Lower leg skin (tissue), 4 donors: Measurements from ENCODE around the gene AGXT. TPM values are rescaled to one million over a fixed set of nuclear protein-coding genes. Genes with fewer than 3 reads are reported as not detected.

Experiments used
- DNase-seq, 2 donors: peaks; one replicate each; pipeline ENCODE4 v3.0.0-alpha.2; 2019; ENCODE audit warnings: low spot score in 2 of 2
- H3K4me3 ChIP-seq: fragments of 200-600 bp; sonication (generic); 2 replicates; pipeline ENCODE4 v1.5.1; 2017; ENCODE audit warnings: mild to moderate bottlenecking, low read depth; ENCODE audit not compliant: poor library complexity, severe bottlenecking
- CTCF ChIP-seq, 3 donors: fragments of 450-650 bp; IDR thresholded peaks; one replicate each; pipeline ENCODE4 v1.5.1; 2016; ENCODE audit warnings: antibody characterized with exemption in 3 of 3, mild to moderate bottlenecking in 3 of 3, moderate library complexity in 2 of 3
- POLR2A ChIP-seq, 2 donors: fragments of 450-650 bp; IDR thresholded peaks; one replicate each; pipeline ENCODE4 v1.6.1; 2016 to 2017; ENCODE audit warnings: antibody characterized with exemption in 2 of 2, mild to moderate bottlenecking in 1 of 2, moderate library complexity in 1 of 2
- WGBS, 2 donors: methylation state at CpG; one replicate each; pipeline ENCODE4 v1.1.5; 2018; 5-methylcytosine and 5-hydroxymethylcytosine counted together
- intact Hi-C: fragments of 100-400 bp; cut with DNase I; formaldehyde crosslinking; loops from one replicate; pipeline ENCODE4 v1.15.0; 2023; ENCODE audit warnings: low total_unique reads
- total RNA-seq, 4 donors: library from RNA; depleted of rRNA; stranded (reverse); fragments of >200 nt; gene quantifications; one replicate each; pipeline ENCODE4 v1.1.0, GENCODE V29; 2016

Gene AGXT
- total RNA-seq, 4 donors from 2014 or later = not detected

- no peak for TF ChIP-seq CTCF (IDR thresholded peaks at IDR 0.05)
- peak in 1 of 2 donors; percentile 87 for DNase-seq
- intact Hi-C loops = no loop called here
Observed at GRCh38 chr2:240917684-240918257, 49.1 kb downstream of the AGXT start.

GRCh38 chr2:240918258-240919091 lies 49.9 kb downstream of the AGXT start:
- 78 to 83% methylated on average over 26 to 33 of the region's 36 CpGs for WGBS, 2 donors
- peak in 1 of 2 donors; percentile 72 for DNase-seq
- TF ChIP-seq POLR2A (IDR thresholded peaks at IDR 0.05) = no peak
- no peak for TF ChIP-seq CTCF (IDR thresholded peaks at IDR 0.05)
- intact Hi-C loops = no loop called here
- no peak overlapping the region for H3K4me3 ChIP-seq

More at GRCh38 chr2:240917684-240918257, 49.1 kb downstream of the AGXT start:
- H3K4me3 ChIP-seq = no peak overlapping the region
- WGBS, 2 donors = 64 to 70% methylated on average over 7 to 9 of the region's 10 CpGs

GRCh38 chr2:240919161-240919781 lies 50.6 kb downstream of the AGXT start:
- TF ChIP-seq CTCF (IDR thresholded peaks at IDR 0.05) = no peak
- no peak overlapping the region for H3K4me3 ChIP-seq
- intact Hi-C loops = no loop called here
- DNase-seq = peak; percentile 9 to 75
- 68 to 93% methylated on average over 4 to 12 of the region's 19 CpGs for WGBS, 2 donors

- intact Hi-C loops = no loop called here
- TF ChIP-seq CTCF (IDR thresholded peaks at IDR 0.05) (no peak), POLR2A (IDR thresholded peaks at IDR 0.05) (no peak)
- no peak overlapping the region for H3K4me3 ChIP-seq
- WGBS, 2 donors = 83 to 89% methylated on average over 26 to 31 of the region's 31 CpGs
- DNase-seq = peak; percentile 12 to 83
Observed at GRCh38 chr2:240919786-240920782, 51.5 kb downstream of the AGXT start.

GRCh38 chr2:240920783-240921231 lies 52.2 kb downstream of the AGXT start:
- intact Hi-C loops = no loop called here
- no peak overlapping the region for H3K4me3 ChIP-seq
- TF ChIP-seq POLR2A (IDR thresholded peaks at IDR 0.05) (no peak), CTCF (IDR thresholded peaks at IDR 0.05) (no peak)
- peak; percentile 19 to 85 for DNase-seq
- 62 to 69% methylated on average over 3 to 4 of the region's 4 CpGs for WGBS, 2 donors
